GM21717 (cell line): ENCODE results near the gene PCCA.

Experiments used
- ATAC-seq: cut with Tn5 transposase; IDR thresholded peaks from one replicate; pipeline ENCODE4 v1.9.1; 2021; ENCODE audit warnings: mild to moderate bottlenecking, moderate library complexity; ENCODE audit not compliant: unreplicated experiment

PCCA gene

GRCh38 chr13:100451923-100452322, 363.0 kb downstream of the PCCA start:
- no peak for ATAC-seq

GRCh38 chr13:100454876-100455275, 366.0 kb downstream of the PCCA start:
- ATAC-seq = no peak

- no peak for ATAC-seq
Observed at GRCh38 chr13:100458673-100459072, 369.8 kb downstream of the PCCA start.

GRCh38 chr13:100459747-100460146, 370.9 kb downstream of the PCCA start:
- ATAC-seq = no peak

- ATAC-seq = no peak
Observed at GRCh38 chr13:100460266-100460665, 371.4 kb downstream of the PCCA start.

GRCh38 chr13:100460791-100461190, 371.9 kb downstream of the PCCA start:
- ATAC-seq = no peak

- no peak for ATAC-seq
Observed at GRCh38 chr13:100461309-100462030, 372.6 kb downstream of the PCCA start.

- no peak for ATAC-seq
Observed at GRCh38 chr13:100464006-100464405, 375.1 kb downstream of the PCCA start.

GRCh38 chr13:100465558-100465957, 376.7 kb downstream of the PCCA start:
- no peak for ATAC-seq

- no peak for ATAC-seq
Observed at GRCh38 chr13:100470866-100471505, 382.1 kb downstream of the PCCA start.

GRCh38 chr13:100473087-100473486, 384.2 kb downstream of the PCCA start:
- ATAC-seq = no peak

GRCh38 chr13:100473501-100474044, 384.7 kb downstream of the PCCA start:
- ATAC-seq = no peak

GRCh38 chr13:100476963-100477362, 388.1 kb downstream of the PCCA start:
- no peak for ATAC-seq

- ATAC-seq = no peak
Observed at GRCh38 chr13:100478107-100478809, 389.4 kb downstream of the PCCA start.

- no peak for ATAC-seq
Observed at GRCh38 chr13:100480676-100481075, 391.8 kb downstream of the PCCA start.

GRCh38 chr13:100483139-100483538, 394.2 kb downstream of the PCCA start:
- ATAC-seq = no peak

GRCh38 chr13:100483841-100484381, 395.0 kb downstream of the PCCA start:
- ATAC-seq = no peak

GRCh38 chr13:100484702-100485101, 395.8 kb downstream of the PCCA start:
- ATAC-seq = no peak

- no peak for ATAC-seq
Observed at GRCh38 chr13:100485265-100485664, 396.4 kb downstream of the PCCA start.

- no peak for ATAC-seq
Observed at GRCh38 chr13:100490692-100491091, 401.8 kb downstream of the PCCA start.

GRCh38 chr13:100491164-100491842, 402.4 kb downstream of the PCCA start:
- ATAC-seq = no peak
